Spleen (tissue), 11 donors: ENCODE measurements around the gene SAP30. TPM values are rescaled to one million over a fixed set of nuclear protein-coding genes. Genes with fewer than 3 reads are reported as not detected.

ENCODE experiments used
- DNase-seq: peaks from one replicate; pipeline ENCODE4 v3.0.0-alpha.2; 2020
- H3K27ac ChIP-seq, 8 donors: fragments of 200-600 bp; sonication (generic) in 7 of 8; 1 replicate in 4 of 8; 2 replicates in 4 of 8; pipeline versions ENCODE4 v1.5.0 to v1.8.0; 2016 to 2021; ENCODE audit warnings: inconsistent platforms in 4 of 8, mild to moderate bottlenecking in 4 of 8, moderate library complexity in 1 of 8
- H3K27me3 ChIP-seq, 7 donors: fragments of 200-600 bp; sonication (generic) in 6 of 7; replicated peaks in 1 of 7; 1 replicate in 4 of 7; 2 replicates in 3 of 7; pipeline versions ENCODE4 v1.5.0 to v1.8.0; 2016 to 2021; ENCODE audit warnings: inconsistent platforms in 3 of 7, mild to moderate bottlenecking in 1 of 7
- H3K36me3 ChIP-seq, 6 donors: fragments of 200-600 bp; sonication (generic) in 5 of 6; 1 replicate in 4 of 6; 2 replicates in 2 of 6; pipeline versions ENCODE4 v1.5.0 to v1.8.0; 2016 to 2021; ENCODE audit warnings: inconsistent platforms in 2 of 6
- H3K4me1 ChIP-seq, 6 donors: fragments of 200-600 bp; sonication (generic) in 5 of 6; 1 replicate in 3 of 6; 2 replicates in 3 of 6; pipeline versions ENCODE4 v1.5.0 to v1.8.0; 2016 to 2021; ENCODE audit warnings: inconsistent platforms in 3 of 6
- H3K4me3 ChIP-seq, 8 donors: fragments of 200-600 bp; sonication (generic) in 7 of 8; 1 replicate in 4 of 8; 2 replicates in 4 of 8; pipeline versions ENCODE4 v1.5.0 to v1.8.0; 2016 to 2021; ENCODE audit warnings: inconsistent platforms in 4 of 8, mild to moderate bottlenecking in 4 of 8, moderate library complexity in 2 of 8
- H3K9me3 ChIP-seq, 8 donors: fragments of 200-600 bp; sonication (generic) in 7 of 8; 1 replicate in 4 of 8; 2 replicates in 4 of 8; pipeline versions ENCODE4 v1.5.0 to v1.8.0; 2016 to 2021; ENCODE audit warnings: inconsistent platforms in 4 of 8
- CTCF ChIP-seq, 11 experiments: fragments of 200-600 bp in 7 of 11; fragments of 450-650 bp in 4 of 11; sonication (generic) in 4 of 11; IDR thresholded peaks in 8 of 11; conservative IDR thresholded peaks in 3 of 11; 1 replicate in 7 of 11; 2 replicates in 4 of 11; pipeline versions ENCODE4 v1.4.0 to v1.8.0; 2016 to 2021; ENCODE audit warnings: antibody characterized with exemption in 11 of 11, inconsistent platforms in 4 of 11, mild to moderate bottlenecking in 1 of 11
- POLR2A ChIP-seq, 3 donors: fragments of 450-650 bp; IDR thresholded peaks; one replicate each; pipeline ENCODE4 v1.5.1; 2017; ENCODE audit warnings: antibody characterized with exemption in 3 of 3, mild to moderate bottlenecking in 1 of 3
- POLR2AphosphoS5 ChIP-seq, 3 donors: sonication (generic); formaldehyde crosslinking; IDR thresholded peaks; one replicate each; pipeline ENCODE4 v1.5.1; 2017; ENCODE audit warnings: antibody characterized with exemption in 3 of 3
- WGBS, 5 donors: extraction: QIAGEN DNeasy Blood & Tissue Kit in 3 of 5; methylation state at CpG; one replicate each; pipeline versions ENCODE4 v1.1.5 to v1.1.7; 2013 to 2018; 5-methylcytosine and 5-hydroxymethylcytosine counted together
- intact Hi-C: fragments of 100-400 bp; cut with DNase I; formaldehyde crosslinking; loops from one replicate; pipeline ENCODE4 v1.15.0; 2023; ENCODE audit warnings: low total_unique reads
- polyA plus RNA-seq, 3 donors: library from polyadenylated mRNA; stranded (reverse); fragments of 200-250 nt; gene quantifications; one replicate each; pipeline ENCODE4 v1.2.1, GENCODE V29; 2013
- total RNA-seq, 7 donors: library from RNA; depleted of rRNA in 3 of 7; stranded (reverse); fragments of >200 nt in 3 of 7; fragmentation: NEBNext Ultra II Directional in 4 of 7; extraction: Animal tissue kit (Norgen Biotek cat#: 25700) in 4 of 7; gene quantifications; one replicate each; pipeline versions ENCODE4 v1.1.0 to v1.2.1, GENCODE V29; 2016 to 2021
- donor health status: healthy with polysubstance abuse.
- donor health status: DM: no; HTN: no; CAD: no; lungs with moderate emphysema.
- donor health status: DM: no; HTN: no; CAD: no.
- donor health status: Bipolar disorder and iron deficiency.
- donor health status: healthy.
- donor health status: DM: no; HTN: no; CAD: no.
- donor health status: DM: yes; HTN: yes; CAD: no.

SAP30 gene
- total and polyA plus RNA-seq, 10 donors = 2.7 to 43.2 (median 11.9) TPM

- no peak for TF ChIP-seq POLR2A (IDR thresholded peaks at IDR 0.05)
- no peak for TF ChIP-seq POLR2AphosphoS5 (IDR thresholded peaks at IDR 0.05)
- TF ChIP-seq CTCF (IDR thresholded peaks at IDR 0.05 in 8 of 11, conservative IDR thresholded peaks at IDR 0.05 in 3 of 11) = no peak
- Histone ChIP-seq H3K4me1 (peaks cover 0 to 39% (median 15%) of the 10 kb centered on the region in 6 donors), H3K27ac (peak overlapping the region in 3 of 8 donors; percentile 97 to 99 (median 98)), H3K9me3 (no peaks in the 10 kb centered on the region), H3K27me3 (peaks cover 0 to 15% (median 0%) of the 10 kb centered on the region in 7 donors), H3K36me3 (peaks cover 0 to 22% (median 0%) of the 10 kb centered on the region in 6 donors), H3K4me3 (no peak overlapping the region)
- DNase-seq = no peak
- WGBS, 5 donors = 92 to 96% (median 96%) methylated on average over 2 of the region's 2 CpGs
- intact Hi-C loops = loop anchor here (5.0 kb wide), 1 partner anchor 42 kb away; the partner anchor contains the start of gene HMGB2
Measured at GRCh38 chr4:173374588-173374987, 3.8 kb downstream of the SAP30 start.

DNA sequence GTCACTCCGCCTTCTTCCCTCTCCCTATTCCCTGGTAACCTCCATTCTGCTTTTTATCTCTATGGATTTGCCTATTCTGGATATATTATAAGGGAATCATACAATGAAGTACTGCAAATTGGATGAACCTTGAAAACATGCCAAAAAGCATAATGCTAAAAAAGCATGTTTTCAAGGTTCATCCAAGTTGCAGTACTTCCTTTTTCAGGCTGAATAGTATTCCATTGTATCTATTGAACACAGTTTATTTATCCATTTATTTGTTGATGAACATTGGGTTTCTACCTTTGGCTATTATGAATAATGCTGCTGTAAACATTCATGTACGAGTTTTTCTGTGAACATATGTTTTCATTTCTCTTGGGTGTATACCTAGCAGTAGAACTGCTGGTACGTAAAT is 9.2 kb downstream of the SAP30 start:
- Histone ChIP-seq H3K27me3 (no peaks in the 10 kb centered on the region), H3K36me3 (peaks cover 0 to 17% (median 0%) of the 10 kb centered on the region in 6 donors), H3K27ac (no peak overlapping the region), H3K4me3 (no peak overlapping the region), H3K9me3 (no peaks in the 10 kb centered on the region), H3K4me1 (peaks cover 0 to 12% (median 0%) of the 10 kb centered on the region in 6 donors)
- no peak for DNase-seq
- TF ChIP-seq POLR2A (IDR thresholded peaks at IDR 0.05) (no peak), CTCF (IDR thresholded peaks at IDR 0.05 in 8 of 11, conservative IDR thresholded peaks at IDR 0.05 in 3 of 11) (no peak), POLR2AphosphoS5 (IDR thresholded peaks at IDR 0.05) (no peak)
- WGBS, 5 donors = 95 to 99% (median 98%) methylated on average over 3 of the region's 3 CpGs
- intact Hi-C loops = no loop called here

GRCh38 chr4:173380987-173381386 is 10.2 kb downstream of the SAP30 start:
- DNase-seq = no peak
- no peak overlapping the region for H3K27ac ChIP-seq
- no peaks in the 10 kb centered on the region for H3K27me3 ChIP-seq
- no peak overlapping the region for H3K4me3 ChIP-seq
- peaks cover 0 to 12% (median 0%) of the 10 kb centered on the region in 6 donors for H3K36me3 ChIP-seq
- H3K4me1 ChIP-seq = peaks cover 0 to 9% (median 0%) of the 10 kb centered on the region in 6 donors
- intact Hi-C loops = no loop called here
- TF ChIP-seq POLR2A (IDR thresholded peaks at IDR 0.05) (no peak), CTCF (IDR thresholded peaks at IDR 0.05 in 8 of 11, conservative IDR thresholded peaks at IDR 0.05 in 3 of 11) (no peak), POLR2AphosphoS5 (IDR thresholded peaks at IDR 0.05) (no peak)
- H3K9me3 ChIP-seq = no peaks in the 10 kb centered on the region

GRCh38 chr4:173381610-173382009 is 10.9 kb downstream of the SAP30 start:
- Histone ChIP-seq H3K4me3 (no peak overlapping the region), H3K9me3 (no peaks in the 10 kb centered on the region), H3K27ac (no peak overlapping the region), H3K4me1 (peaks cover 0 to 9% (median 0%) of the 10 kb centered on the region in 6 donors), H3K27me3 (no peaks in the 10 kb centered on the region), H3K36me3 (peaks cover 0 to 6% (median 0%) of the 10 kb centered on the region in 6 donors)
- WGBS, 5 donors = 37 to 82% (median 51%) methylated on average over 1 of the region's 1 CpG
- TF ChIP-seq POLR2A (IDR thresholded peaks at IDR 0.05) = no peak
- no peak for TF ChIP-seq CTCF (IDR thresholded peaks at IDR 0.05 in 8 of 11, conservative IDR thresholded peaks at IDR 0.05 in 3 of 11)
- TF ChIP-seq POLR2AphosphoS5 (IDR thresholded peaks at IDR 0.05) = no peak
- intact Hi-C loops = no loop called here
- DNase-seq = no peak
